ENCODE results near the gene BTBD10.

The BTBD10 gene

DNA sequence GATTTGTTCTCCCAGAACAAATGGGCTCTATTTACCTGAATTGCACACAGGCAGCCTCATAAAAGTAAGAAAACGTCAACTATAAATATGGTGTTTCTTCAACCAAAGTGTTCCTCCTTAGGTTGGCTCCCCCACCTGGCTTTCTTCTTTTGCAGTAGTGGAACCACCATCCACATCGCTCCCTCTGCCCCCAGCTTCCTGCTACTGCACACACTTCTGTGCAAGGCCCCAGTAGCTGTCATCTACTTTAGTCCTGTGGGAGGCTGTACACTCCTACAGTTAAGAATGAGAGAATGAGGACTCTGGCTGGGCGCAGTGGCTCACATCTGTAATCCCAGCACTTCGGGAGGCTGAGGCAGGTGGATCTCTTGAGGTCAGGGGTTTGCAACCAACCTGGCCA lies 95.9 kb downstream of the BTBD10 start:
- DNase-seq: no peak

DNA sequence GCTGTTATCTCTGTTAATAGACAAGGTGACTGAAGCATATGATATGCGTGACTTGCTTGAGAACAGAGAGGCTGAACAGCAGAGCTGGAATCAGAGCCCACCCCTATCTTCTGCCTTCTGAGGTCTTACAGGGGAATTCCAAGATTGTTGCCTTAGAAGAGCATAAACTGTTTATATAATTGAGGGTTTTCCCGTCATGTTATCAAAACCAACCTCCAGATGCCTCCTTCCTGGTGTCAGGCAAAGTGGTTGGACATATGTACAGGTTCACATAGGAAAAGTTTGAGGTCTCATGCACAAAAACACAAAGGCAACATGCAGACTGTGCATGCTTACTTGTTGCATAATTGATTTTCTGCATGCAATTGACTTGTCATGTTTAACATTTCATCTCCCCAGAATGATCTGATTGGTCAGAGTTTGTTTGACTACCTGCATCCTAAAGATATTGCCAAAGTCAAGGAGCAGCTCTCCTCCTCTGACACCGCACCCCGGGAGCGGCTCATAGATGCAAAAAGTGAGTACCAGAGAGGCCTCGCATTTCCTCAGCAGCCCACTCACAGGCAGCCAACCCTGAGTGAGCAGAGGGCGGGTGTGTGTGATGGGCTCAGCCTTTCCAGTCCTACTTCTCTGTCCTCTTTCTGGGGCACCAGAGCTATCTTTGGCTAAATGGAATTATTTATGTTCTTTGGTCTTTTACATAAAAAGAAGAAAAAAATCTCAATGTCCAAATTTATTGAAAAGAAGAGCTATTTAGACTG lies 96.6 kb downstream of the BTBD10 start:
- DNase-seq: no peak

DNA sequence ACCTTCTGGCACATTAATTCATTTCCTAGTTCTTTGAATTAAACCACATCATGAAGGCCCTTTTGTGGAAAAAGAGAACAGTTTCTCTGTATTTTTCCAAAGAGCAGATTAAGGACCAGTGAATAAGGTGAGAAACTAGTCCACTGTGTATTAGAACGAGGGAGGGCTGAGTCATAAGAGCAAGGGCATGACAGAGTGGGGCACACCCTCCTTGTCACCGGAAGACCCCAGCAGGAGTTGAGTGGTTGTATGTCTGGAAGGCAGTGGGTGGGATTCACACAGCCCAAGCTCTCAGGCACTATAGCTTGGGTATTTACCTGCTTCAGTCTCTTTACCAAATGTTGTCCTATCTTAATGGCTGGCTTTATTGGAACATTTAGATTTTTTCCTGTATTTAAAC lies 98.6 kb downstream of the BTBD10 start:
- no peak for DNase-seq

DNA sequence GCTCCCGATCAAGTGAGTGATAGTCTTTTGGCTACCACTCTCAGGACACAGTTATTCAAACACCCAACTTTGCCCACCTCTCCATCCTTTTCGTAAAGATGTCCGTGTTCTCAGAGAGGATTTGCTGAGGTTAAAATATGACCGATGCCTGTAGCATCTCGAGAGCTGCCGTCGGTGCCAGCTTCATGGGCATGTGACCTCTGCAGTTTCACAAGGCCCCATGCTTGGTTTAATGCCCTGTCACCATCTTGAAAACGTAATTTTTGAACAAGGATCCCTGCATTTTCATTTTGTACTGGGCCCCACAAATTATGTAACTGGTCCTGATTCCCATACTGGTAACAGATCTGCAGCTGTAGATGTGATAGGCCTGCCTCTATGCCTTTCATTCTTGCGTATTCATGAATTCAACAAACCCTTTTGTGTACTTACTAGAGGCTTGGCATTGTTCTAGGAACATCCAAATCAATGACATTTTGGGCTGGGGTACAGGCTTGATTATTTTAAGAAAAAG lies 100.4 kb downstream of the BTBD10 start:
- no peak for DNase-seq

DNA sequence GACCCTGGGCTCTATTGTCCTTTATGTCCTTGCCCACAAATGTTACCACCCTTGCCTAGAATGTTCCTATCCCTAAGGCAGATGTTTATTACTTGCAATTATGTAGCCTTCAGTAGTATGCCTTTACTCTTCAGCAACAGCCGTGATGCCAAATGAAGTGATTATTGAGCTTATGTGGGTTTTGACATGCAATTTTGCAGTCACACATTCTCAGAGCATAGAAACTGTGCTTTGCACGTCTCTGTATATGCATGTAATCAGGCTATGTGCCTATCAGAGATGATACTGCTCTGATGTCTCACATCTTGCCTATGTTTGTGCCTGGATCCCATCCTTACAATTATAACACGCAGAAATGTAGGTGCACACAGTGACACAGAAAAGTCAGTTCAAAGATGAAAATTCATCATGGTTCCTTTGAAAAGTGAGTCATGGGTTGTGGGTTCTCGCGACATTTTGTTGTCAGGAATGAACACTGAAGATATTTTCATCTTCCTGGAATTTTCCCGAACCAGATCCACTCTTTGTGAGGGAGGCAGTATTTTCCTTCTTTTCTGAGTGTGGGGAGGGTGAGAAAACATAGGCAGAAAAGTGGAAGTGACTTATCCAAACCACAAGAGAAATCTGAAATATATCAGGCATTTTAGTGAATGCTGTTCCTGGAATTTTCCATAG lies 104.3 kb downstream of the BTBD10 start:
- no peak for DNase-seq

DNA sequence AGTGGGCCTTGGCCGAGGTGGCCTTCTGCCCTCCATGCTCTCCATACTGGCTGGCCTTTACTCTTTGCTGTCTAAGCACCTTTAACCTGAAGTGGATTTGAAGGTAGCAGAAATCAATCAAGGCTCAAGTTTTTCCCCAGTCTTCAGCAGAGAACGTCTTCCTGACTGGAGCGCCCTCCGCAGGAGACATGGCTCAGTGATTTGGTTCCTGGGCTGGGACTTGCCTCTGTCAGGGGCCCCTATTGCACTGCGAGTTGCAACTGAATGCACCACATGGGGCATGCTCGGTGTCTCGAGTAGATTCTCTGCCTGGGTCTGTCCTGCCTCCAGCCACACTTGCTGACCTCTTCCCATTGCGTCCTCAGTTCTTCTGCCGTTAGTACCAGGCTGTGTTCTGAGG lies 105.8 kb downstream of the BTBD10 start:
- DNase-seq: no peak

DNA sequence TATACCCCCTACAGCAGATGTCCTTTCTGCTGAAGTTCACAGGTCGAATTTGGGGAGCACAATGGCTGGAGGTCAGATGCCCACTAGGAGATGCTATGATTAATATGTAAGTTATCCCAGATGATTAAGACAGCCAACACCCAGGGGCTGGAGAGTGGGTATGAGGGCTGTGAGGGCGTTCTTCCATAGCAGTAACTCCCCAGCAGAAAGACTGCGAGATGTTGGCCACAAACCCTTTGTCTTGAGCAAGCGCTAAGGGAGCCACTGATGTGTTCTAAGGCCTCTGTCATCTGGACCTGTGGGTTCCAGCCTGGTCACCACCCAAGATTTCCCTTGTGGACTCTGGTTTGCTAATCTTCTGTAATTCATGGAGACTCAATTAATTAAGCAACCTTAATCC lies 107.8 kb downstream of the BTBD10 start:
- DNase-seq: no peak

DNA sequence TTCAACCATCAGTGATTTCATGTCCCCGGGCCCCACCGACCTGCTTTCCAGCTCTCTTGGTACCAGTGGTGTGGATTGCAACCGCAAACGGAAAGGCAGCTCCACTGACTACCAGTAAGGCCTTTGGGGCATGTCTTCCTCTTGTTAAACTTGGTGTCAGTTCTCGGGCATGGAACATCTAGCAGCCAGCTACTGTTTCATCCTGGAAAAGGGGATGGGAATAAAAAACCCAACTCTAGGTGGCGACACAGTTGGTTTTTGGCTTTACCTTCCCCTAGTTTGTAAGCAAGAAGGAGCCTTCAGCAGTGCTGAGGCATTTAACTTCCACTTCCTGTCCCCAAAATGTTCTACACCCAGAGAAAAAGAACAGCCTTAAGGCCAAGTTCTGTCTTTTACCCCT lies 108.7 kb downstream of the BTBD10 start:
- DNase-seq: no peak

DNA sequence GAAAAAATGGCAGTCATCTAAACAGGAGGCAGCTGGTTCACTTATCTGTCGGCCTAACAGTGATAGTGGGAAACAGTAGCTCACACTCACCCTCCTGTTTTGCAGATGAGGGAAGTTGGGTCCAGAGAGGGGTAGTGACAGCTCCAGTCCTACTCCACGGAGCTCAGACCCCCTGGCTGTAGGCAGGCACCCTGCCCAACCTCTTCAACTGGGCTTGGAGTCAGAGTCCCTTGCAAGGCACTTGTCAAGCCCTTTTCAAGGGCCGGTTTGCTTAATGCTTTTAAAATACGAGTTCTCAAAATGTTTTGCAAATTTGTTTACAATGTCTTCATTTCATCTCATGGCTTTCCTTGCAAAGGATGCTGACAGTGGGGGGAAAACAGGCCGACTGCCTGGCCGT lies 110.3 kb downstream of the BTBD10 start:
- no peak for DNase-seq

DNA sequence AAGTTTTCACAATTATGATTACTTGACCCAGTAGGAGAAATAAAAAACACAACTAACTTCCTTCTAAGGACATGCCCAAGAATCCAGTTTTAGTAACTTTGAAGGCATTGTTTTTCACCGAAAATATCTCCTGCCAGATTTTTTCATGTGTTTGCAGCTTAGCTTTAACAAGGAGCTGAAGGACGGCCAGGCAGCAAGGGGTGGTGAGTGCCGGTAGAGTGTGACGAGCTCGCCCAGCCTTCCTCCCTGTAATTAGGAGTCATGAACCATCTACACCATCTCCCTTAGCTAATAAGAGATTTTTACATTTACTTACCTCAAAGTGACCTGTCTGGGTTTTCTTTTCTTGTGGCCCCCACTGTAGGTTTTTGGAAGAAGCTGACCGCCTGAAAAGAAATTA lies 113.4 kb downstream of the BTBD10 start:
- DNase-seq: no peak

DNA sequence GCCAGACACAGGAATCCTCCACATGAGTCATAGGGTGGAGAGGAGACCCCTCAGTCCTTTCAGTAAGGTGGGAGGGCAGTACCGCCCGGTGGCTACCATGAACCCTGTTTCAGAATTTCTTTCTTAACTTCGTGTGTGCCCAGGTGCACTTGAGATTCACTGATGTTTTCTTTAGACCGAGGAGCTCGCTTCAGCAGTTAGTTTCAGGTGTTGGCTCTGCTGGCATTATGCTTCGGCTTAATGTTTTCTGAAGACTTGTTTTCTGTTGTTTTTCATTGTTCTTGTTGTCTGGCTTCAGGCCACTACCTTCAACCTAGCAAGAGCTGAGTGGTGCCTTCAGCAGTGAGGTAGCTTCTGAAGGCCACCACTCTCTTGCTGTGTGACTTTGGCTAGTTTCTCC lies 114.0 kb downstream of the BTBD10 start:
- no peak for DNase-seq

DNA sequence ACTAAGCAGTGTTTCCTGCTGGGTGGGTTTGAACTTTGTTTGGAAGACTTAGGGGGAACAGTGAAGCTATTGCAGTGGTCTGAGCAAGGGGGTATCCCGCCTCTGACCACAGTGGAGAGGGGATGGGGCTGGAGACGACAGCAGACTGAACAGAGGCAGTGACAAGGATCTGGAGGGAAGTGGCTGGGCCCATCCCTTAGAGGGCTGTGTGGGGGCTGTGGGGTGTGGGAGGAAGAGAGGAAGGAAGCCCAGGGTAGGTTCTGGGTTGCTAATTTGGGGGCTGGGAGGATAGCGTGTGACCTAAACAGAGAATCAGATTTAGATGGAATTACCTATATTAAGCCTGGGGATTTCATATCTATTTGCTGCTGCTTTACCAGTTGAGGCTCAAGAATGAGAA lies 114.7 kb downstream of the BTBD10 start:
- DNase-seq: no peak

DNA sequence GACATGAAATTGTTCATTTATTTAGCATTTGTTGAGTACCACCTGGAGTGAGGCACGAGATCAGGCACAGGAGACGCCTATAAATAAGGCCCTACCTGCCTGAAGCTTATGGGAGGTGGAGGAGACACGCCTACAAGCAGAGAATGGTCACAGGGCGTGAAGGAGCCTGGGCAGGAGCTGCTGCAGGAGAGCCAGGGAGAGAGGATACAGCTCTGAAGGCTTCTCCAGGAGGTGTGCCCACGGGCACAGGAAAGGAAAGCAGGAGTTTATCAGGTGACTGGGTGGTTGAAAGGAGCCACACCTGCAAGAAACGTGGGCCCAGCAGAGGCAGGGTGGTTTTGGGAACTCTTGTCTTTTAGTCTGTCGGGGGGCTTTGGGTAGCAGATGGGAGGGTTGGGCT lies 115.1 kb downstream of the BTBD10 start:
- no peak for DNase-seq

DNA sequence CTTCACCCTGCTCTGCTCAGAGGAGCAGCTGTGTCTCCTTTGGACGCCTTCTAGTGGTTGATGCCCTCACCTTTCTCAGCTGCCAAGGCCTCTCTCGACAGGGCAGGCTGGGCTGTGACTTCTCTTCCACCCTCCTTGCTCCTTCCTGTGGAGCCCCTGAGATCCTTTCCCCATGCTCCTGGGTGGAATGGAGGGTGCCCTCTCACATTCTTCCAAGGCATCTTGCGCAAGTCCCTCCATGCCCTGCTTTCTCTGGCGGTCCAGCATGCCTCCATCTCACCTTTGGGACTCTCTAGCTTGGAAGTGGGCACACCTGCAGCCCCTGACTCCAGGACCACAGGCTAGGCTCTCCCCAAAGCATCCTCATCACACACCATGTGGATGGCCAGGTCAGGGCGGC lies 116.6 kb downstream of the BTBD10 start:
- DNase-seq: no peak

DNA sequence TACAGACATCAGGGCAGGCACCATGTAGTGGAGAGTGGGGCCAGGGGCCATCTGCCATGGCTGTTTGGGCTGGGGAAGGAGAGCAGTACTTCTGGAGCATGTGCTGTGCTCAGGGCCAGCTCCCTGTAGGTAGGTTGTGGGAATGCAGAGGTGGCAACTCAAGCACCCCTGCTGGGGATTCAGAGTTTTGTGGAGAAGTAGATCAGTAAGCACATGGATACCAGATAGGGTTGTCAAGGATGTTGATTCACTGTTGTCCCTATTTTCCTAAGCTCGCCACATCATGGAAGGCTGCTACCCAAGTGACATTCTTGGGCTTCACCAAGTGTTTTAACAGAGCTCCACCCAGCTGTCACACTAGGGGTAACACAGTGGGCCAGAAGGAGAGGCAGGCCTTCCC lies 118.2 kb downstream of the BTBD10 start:
- DNase-seq: no peak

DNA sequence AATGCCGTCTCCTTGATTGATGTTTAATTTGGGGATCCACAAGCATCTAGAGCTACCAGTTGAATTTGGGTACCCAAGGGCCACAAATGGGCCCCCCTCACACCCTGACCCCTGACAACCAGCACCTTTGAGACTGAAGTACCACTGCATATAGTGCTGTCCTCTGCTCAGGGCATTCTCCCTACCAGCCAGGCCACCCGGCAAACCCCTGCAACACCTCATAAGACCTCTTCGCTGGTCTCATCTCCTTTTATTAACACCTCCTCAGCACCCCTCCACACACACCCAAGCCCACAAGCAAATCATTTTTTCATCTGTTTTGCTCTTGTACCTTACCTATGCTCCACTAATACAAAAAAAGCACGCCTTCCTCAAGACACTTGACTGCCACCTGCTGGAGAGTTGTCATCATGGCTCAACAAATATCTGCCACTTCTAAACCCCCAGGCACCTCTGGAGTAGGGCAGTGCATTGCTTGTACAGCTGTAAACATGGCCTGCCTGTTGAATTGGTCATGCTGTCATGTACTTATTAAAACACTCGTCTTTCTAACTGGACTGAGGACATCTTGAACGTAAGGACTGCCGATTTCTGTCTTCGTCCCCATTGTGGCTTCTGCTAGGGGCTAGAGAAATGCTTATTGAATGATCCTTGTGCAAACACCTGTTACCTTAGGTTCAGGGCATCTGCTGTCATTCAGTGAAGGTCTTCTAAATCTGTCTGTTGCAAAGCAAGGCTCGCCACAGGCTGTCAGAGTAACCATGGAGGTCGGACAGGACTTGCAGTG lies 118.9 kb downstream of the BTBD10 start:
- DNase-seq: peak; percentile 38 to 68

DNA sequence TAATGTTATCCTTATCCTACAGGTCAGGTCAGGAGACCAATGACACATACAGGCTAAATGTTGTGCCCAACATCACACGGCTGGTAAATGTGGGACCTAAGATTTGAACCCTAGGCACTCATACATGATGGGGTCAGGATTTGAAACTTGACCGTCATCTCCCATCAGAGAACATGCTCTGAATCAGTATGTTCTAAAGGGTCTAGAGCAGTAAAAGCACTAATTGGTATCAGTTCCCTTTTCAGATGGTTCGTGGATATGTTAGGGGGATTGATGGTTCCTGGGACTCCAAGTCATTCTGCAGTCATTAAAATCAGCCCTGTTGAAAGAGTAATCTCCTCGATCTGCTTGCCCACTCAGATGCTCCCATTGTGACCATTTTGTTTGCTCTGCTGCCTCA lies 120.0 kb downstream of the BTBD10 start:
- no peak for DNase-seq

DNA sequence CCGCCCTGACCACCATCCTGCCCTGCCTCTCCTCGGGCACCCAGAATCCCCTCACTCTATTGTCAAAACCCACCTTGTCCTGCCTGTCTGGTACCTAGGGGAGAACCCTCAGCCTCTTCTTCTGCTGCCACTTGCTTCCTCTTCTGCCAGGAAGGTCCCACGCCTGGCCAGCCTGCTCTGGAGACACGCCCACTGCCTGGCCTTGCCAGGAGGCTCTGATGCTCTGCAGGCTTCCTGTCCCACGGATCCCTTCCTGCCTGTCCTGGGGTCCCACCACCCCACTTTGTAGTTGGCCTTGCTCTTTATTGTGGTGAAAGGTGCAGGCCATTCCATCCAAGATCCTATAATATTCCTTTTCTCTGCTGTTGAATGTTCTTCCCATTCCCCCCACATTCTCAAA lies 122.0 kb downstream of the BTBD10 start:
- DNase-seq: no peak

DNA sequence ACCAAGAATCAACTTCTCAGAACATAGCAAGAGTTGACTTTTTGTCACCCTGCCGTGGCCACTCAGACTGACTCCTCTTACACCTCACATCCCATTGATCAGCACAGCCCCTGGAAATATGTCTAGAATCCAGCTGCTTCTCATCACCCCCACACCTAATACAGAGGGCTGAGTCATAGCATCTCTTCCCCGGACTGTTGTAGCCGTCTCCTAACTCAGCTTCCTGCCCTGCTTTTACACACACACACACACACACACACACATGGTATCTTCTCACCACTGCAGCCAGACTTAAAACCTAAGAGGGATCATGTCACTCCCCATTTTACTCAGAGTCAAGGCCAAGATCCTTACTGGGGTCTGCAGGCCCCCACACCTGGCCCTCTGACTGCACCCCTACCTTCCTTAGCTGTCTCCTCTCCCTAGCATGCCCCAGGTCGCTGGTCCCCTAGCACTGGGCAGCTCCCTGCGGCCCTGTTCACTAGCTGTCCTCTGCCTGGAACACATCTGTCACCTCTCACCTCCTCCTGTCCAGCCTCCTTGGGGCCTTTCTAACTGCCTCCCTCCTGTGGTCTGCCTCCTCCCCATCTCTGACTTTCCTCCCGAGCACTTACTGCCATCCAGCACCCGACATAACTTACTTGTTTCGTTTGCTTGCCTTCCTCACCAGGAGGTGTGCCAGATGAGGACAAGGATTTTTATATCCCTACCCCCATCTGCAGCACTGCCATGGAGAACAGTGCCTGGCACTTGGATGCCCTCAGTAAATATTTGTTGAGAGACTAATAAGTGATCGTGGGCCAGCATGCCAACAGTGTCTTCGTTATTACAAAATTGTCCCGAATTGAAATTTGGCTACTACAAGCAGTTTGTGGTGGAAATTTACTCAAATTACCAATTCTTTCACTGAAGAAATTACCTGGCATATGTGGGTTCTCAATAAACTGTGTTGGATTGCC lies 123.5 kb downstream of the BTBD10 start:
- DNase-seq: no peak

DNA sequence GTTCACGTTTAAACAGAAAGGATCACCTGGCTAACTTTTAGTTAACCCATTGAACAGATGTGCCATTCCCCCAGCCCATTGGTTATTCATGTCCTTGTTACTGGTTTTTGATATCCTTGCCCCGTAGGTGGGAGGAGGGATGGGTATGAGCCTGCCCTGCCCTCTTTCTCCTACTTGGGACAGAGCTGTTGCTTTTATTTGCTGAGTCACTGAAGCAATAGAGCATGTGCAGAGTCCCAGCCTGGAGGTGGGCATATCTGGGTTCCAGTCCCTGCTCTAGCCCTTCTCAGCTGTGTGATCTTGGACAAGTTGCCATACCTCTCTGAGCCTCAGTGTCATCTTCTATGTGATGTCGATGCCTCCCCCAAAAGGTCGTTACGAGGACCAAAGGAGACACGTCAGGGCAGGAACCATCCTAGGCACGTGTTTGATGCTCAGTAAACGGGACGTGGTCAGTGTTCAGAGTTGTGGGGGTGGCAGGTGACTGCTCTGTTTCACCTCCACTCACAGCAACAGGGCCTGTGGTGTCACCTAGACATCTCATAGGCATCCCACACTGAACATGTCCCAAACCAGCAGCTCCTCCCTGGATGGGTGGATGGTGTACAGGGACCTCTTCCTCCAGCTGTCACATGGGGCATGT lies 124.5 kb downstream of the BTBD10 start:
- no peak for DNase-seq

DNA sequence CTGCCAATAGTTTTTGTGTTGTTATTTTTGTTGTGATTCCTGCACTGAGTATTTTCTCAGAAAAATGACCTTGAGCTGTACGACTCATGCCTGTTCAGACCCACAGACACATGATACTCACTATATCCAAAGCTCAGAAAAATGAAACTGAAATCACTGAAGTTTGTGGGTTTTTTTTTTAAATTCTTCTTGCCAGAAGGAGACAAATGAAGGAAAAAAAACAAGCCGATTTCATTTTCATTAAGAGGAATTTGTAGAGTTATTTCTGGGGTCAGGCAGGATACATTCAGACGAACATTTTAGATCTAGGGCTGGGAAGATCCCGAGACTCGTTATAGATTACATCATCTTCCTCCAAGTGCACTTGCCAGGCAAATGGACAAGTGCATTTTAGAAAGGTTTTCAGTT lies 125.0 kb downstream of the BTBD10 start:
- no peak for DNase-seq
